ENCODE data around the gene TANC2. TPM values are rescaled to one million over a fixed set of nuclear protein-coding genes. Genes with fewer than 3 reads are reported as not detected.
A peak's percentile ranks its signal among the peaks of the same experiment; 100 is the strongest.
"Not testable (repeated sequence)": the region's sequence is repeated elsewhere in the genome, so short reads cannot be mapped to it uniquely, and the experiment has no call there.

Gene TANC2
- total RNA-seq, 1 donor, result 38.5 TPM

- DNase-seq (ENCODE audit: low read depth in 2 of 3, low spot score in 2 of 3), result no peak
Observed at GRCh38 chr17:62963296-62963695, 2.7 kb upstream of the TANC2 start.

DNA sequence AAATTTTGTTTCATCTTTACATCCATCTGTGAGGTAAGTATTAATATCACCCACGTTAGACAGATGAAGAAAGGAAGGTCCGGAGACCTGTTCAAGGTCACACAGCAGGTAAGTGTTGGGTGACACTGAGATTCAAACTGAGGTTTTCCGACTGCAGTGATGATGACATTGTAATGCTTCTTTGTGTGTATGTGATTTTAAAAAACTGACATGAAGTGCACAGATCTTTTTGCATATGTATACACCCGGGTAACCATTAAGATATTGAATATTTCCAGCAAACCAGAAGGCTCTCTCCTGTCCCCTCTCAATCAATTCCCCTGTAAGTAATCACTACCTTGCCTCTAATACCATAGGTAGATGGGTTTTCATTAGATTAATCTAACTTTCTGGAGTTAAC lies 1.5 kb upstream of the TANC2 start:
- no peak for DNase-seq (ENCODE audit: low read depth in 2 of 3, low spot score in 2 of 3)

GRCh38 chr17:62965174-62965685 lies 805 bp upstream of the TANC2 start:
- peak in 1 of 3 donors; percentile 5 for DNase-seq (ENCODE audit: low read depth in 2 of 3, low spot score in 2 of 3)

- peak in 2 of 3 donors; percentile 12 to 13 for DNase-seq (ENCODE audit: low read depth in 2 of 3, low spot score in 2 of 3)
Observed at GRCh38 chr17:62966426-62967204, 580 bp downstream of the TANC2 start.

- DNase-seq (ENCODE audit: low read depth in 2 of 3, low spot score in 2 of 3), result no peak
Observed at GRCh38 chr17:62967205-62967529, 1.1 kb downstream of the TANC2 start.

- DNase-seq (ENCODE audit: low read depth in 2 of 3, low spot score in 2 of 3), result peak; percentile 38 to 91 (median 82)
Observed at GRCh38 chr17:62968445-62968923, 2.4 kb downstream of the TANC2 start.

DNA sequence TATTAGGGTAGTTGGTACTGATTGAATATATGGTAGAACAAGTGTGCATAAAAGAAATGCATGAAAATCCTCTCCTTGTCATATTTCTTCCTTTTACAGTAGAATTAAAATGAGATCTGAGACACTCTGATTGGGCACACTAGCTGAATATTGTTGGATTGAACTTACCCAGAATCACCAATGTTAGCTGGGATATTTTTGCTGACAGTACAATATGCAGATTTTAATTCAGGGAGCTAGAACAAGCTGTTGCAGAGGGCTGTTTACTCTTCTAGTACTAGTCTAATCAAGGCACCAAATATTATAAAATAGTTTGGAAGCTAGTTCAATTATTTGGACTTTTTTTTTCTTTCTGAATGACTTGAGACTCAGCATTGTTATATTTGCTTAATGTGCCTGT lies 4.6 kb downstream of the TANC2 start:
- DNase-seq (ENCODE audit: low read depth in 2 of 3, low spot score in 2 of 3), result no peak

DNA sequence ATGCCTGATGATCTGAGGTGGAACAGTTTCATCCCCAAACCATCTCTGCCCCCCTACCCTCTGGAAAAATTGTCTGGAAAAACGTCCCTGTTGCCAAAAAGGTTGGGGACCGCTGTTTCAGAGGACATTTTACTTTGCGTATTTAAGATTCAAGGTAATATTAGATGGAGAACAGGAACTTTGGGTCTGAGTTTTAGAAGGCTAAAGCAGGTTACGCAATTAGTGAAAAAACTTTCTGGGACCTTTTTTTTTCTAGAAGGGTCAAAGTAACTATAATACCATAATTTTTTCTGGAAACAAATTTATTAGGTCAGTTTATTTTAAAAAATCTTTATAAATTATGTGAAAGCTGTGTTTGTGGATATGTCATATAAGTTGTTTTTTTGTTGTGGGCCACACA lies 5.8 kb downstream of the TANC2 start:
- DNase-seq (ENCODE audit: low read depth in 2 of 3, low spot score in 2 of 3), result no peak

GRCh38 chr17:62974788-62975187 lies 8.8 kb downstream of the TANC2 start:
- no peak for DNase-seq (ENCODE audit: low read depth in 2 of 3, low spot score in 2 of 3)

DNA sequence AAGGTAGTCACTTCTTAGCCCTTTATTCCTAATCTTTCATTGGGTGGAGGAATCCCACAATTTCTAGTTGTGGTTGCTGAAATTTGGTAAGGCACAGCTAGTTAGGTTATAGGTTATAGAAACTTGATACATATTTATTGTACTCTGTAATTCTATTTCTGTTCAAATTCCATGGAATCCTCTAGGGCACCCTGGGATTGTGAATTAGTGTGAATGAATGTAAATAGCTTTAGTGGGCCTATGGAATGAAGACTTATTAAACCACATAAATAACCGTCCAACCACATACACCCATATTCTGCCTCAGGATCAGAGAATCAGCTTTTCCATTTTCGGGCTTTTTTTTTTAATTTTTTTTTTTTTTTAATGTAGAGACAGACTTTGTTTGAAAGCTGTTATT lies 9.2 kb downstream of the TANC2 start:
- DNase-seq (ENCODE audit: low read depth in 2 of 3, low spot score in 2 of 3), result no peak

- not testable (repeated sequence) for DNase-seq (ENCODE audit: low read depth in 2 of 3, low spot score in 2 of 3)
Observed at GRCh38 chr17:62976643-62977231, 10.7 kb downstream of the TANC2 start.

- DNase-seq (ENCODE audit: low read depth in 2 of 3, low spot score in 2 of 3), result no peak
Observed at GRCh38 chr17:62980842-62981241, 14.8 kb downstream of the TANC2 start.

DNA sequence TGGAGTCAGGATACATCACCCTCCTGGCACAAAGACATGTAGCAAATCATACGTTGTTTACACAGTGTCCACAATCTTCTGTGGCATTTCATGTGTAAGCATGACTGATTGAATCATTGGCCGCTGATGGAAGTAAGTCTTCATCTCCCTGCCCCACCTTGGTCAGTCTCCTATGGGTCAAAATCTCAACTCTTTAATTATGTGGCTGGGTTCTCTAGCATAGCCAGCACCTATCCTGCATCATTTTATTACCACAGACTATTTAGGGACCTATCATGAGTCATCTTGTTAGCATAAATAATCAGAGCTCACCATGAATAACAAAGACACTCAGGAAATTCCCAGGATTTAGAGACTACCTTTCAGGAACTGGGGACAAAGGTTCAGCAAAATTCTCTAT lies 15.9 kb downstream of the TANC2 start:
- DNase-seq (ENCODE audit: low read depth in 2 of 3, low spot score in 2 of 3), result no peak

GRCh38 chr17:62984801-62985200 lies 18.8 kb downstream of the TANC2 start:
- no peak for DNase-seq (ENCODE audit: low read depth in 2 of 3, low spot score in 2 of 3)

DNA sequence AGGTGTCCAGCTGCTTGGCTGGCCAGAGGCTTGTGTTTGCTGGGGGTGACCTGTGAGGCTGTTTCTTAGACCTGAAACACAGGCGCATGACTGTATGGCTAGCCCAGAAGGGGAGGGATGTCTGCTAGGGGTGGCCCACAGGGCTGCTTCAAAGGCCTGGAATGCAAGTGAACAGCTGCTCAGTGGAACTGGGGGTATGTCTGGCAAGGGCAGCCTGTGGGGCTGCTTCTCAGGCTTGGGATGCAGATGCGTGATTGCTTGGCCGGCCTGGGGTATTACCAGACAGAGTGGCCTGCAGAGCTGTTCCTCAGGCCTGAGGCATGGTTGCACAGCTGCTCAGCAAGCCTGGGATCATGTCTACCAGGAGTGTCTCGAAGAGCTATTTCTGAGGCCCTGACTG lies 20.5 kb downstream of the TANC2 start:
- DNase-seq (ENCODE audit: low read depth in 2 of 3, low spot score in 2 of 3), result no peak

GRCh38 chr17:62987136-62987535 lies 21.1 kb downstream of the TANC2 start:
- DNase-seq (ENCODE audit: low read depth in 2 of 3, low spot score in 2 of 3), result no peak

DNA sequence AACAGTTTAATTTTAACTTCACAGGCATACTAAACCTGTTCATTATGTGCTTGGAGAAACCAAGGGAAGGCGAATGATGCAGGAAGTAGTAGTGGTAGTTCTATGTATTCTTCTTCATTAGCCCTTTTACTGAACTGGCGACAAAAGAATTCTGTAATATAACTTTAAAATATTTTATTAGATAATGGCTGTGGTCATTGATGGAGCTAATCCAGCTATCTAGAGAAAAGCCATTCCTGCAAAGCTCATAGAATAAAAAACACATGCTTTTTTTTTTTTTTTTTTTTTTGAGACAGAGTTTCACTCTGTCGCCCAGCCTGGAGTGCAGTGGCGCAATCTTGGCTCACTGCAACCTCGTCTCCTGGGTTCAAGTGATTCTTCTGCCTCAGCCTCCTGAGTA lies 23.5 kb downstream of the TANC2 start:
- DNase-seq (ENCODE audit: low read depth in 2 of 3, low spot score in 2 of 3), result no peak

- peak in 1 of 3 donors; percentile 36 for DNase-seq (ENCODE audit: low read depth in 2 of 3, low spot score in 2 of 3)
Observed at GRCh38 chr17:62994931-62995330, 28.9 kb downstream of the TANC2 start.

- DNase-seq (ENCODE audit: low read depth in 2 of 3, low spot score in 2 of 3), result peak in 2 of 3 donors; percentile 57 to 74
Observed at GRCh38 chr17:62995377-62995885, 29.4 kb downstream of the TANC2 start.

DNA sequence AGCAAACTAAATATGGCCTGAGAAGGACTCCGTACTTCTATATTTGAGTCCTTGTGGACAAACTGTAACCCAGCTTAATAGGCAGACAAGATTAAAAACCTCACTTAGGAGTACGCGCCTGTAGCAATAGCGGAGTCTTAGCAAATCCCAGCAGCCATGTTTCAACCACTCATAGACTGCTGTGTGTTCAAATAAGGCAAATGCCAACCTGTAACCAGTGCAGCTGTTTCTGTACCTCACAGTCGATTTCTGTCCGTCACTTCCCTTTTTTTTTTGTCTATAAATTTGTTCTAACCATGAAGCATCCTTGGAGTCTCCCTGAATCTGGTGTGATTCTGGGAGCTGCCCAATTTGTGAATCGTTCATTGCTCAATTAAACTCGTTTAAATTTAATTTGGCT lies 30.2 kb downstream of the TANC2 start:
- peak in 1 of 3 donors; percentile 23 for DNase-seq (ENCODE audit: low read depth in 2 of 3, low spot score in 2 of 3)

GRCh38 chr17:62998166-62998565 lies 32.1 kb downstream of the TANC2 start:
- DNase-seq (ENCODE audit: low read depth in 2 of 3, low spot score in 2 of 3), result no peak
